Stimulated activated naive CD4-positive, alpha-beta T cell (primary cell): ENCODE results near the gene TSBP1.

ENCODE experiments used
- DNase-seq, 6 experiments: peaks; one replicate each; lab custom pipeline; 2025; lab: John Stamatoyannopoulos, UW

TSBP1 gene, protein sequence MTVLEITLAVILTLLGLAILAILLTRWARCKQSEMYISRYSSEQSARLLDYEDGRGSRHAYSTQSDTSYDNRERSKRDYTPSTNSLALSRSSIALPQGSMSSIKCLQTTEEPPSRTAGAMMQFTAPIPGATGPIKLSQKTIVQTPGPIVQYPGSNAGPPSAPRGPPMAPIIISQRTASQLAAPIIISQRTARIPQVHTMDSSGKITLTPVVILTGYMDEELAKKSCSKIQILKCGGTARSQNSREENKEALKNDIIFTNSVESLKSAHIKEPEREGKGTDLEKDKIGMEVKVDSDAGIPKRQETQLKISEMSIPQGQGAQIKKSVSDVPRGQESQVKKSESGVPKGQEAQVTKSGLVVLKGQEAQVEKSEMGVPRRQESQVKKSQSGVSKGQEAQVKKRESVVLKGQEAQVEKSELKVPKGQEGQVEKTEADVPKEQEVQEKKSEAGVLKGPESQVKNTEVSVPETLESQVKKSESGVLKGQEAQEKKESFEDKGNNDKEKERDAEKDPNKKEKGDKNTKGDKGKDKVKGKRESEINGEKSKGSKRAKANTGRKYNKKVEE

DNA sequence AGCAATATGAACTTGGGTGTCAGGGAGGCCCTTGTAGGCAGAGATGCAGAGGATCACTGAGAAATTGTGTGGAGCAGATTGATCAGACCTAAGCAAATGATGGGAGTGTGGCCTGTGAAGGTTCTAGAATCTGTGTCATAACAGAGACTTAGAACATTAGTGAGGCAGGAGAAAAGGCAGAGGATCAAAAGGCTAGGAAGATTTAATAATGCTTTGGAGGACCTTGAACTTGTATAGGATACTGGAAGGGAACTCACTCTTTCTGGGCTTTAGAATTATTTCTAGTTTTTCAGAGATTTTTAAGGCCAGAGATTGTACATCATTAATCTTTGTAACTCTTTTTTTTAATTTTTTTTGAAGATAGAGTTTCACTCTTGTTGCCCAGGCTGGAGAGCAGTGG, at the start of gene TSBP1:
TSBP1 (minus strand) TSS at position 101 of the 400 bp plus-strand sequence. CDS start 197 bp downstream, outside the sequence.
- DNase-seq, result no peak

DNA sequence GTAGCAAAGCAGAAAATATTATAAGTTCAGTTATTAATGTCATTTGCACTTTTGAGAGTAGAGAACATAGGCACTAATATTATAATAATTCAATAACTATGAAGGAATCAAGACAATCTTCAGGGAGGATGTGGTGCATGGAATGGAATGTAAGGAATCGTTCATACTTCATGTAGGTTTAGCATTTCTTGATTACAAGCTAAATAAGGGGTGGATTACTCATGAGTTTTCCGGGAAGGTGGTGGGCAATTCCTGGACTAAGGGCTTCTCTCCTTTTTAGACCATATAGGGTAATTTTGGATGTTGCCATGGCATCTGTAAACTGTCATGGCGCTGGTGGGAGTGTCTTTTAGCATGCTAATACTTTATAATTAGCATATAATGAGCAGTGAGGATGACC, 44.3 kb upstream of the TSBP1 start:
- DNase-seq, result no peak

DNA sequence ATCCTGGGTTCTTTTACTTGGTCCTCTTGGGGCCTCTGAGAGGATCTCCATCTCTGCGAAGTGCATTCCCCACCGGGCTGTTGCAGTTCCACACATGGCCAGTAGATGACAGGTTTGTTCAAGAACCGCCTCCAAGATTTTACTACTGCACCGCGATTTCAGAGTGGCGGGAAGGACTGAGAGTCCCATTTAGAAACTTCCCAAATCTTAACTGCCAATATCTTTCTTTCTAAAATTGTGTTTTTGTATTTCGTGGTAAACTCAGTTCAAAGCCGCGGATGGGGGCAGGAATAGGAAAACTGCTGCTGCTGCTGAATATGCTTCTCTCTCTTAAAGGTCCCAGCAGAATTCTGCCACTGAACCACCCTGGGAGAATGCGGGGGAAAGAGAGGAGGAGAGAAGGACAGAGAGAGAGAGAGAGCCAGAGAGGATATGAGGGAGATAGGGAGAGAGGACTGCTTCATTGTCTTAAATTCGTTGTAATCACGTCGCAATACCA, 43.9 kb upstream of the TSBP1 start:
- peak; percentile 9 to 70 (median 59) for DNase-seq

DNA sequence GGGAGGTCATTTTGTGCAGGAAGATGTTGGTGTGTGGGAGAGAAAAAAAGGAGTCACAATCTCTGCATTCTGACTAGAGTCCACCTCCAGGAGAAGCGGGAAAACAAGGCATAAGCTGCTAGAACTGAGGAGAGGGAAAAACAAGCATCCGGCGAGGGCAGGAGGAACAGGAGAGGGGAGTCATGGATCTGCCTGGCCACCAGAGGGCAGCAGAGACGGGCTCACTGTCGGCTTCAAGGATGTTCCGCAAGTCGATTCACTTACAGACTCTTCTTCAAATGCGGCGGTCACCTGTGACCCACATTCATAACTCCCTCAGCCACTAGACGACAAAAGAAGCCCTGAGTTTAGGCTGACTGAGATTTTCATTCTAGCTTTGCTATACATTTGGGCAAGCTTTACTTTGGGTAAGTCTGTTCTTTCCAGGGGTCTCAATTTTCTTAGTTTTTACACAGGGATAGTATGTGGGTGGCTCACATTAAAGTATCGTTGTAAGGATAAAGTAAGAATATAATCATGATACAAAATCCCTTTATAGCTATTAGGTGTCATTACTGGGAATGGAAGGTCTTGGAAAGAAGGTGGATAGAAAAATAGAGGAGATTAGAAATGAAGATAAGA, 41.8 kb upstream of the TSBP1 start:
- DNase-seq, result peak; percentile 47 to 84 (median 76)

DNA sequence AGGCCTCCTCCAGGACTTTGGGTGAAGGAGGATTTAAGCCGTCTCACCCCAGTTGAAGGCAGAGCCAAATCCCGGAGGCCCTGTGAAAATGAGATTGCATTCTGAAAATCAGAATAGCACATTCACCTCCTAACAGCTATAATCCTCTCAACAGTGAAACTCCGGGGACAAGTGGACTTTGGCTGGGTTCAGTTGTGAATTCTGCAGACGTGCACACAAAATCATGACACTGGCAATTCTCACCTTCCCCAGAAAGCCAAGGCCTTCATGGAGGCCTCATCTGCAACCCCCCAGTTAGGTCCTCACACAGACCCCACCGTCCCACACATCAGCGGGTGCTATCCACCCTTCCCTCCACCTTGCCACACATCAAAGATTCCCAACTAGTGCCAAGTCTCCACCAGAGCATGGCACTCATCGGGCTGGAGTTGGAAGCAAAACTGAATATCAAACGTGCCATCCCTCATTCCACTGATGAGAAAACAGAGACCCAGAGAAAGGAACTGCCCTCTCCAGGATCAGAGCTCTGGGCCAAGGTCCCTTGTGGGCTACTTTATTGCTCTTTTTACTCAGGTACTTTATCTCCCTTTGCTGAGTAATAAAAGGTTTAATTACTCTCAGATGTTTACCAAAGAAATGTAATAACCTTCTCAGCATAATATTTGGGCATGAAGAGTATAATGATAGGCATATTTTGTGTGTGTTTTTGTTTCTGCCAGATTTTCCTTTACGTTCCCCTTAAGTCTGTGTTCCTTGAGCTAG, 40.0 kb upstream of the TSBP1 start:
- DNase-seq, result no peak

DNA sequence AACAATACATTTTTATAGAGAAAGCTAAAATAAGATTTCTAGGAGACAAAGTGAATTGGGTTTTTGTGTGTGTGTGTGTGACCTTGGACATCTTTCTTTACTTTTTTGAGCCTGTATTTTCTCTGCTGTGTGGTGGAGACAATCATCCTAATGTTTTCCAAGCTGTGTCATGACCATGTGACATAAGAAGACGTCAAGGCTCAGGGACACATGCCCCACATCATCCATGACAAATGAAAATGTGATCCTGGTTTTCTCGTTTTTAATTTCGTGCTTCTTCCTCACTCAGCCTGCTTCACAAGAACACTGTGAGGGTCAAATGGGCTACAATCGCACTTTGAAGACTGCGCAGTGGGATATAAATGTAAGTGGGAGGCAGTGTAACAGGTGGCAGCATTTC, 39.2 kb upstream of the TSBP1 start:
- DNase-seq, result no peak

DNA sequence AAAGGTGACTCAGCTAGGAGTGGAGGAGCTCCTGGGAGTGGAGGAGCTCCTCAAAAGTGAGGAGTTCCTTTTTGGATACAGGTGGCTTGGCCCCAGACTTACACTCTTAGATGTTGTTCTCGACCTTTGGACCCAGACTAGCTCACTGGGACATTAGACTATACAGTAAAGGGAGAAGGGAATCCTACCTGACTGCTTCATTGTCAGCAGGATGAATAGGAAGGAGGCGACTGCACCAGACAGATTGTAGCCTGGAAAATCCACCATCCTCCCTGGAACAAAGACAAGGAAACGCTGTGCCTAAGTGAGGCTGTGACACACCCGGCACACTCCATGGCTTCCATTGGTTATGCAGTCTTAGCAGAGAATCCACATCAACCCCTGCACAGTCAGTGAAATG, 35.2 kb upstream of the TSBP1 start, which contains the start of gene BTNL2:
BTNL2 (minus strand) TSS at position 325 of the 400 bp plus-strand sequence; CDS start at position 267, 58 bp downstream.
- no peak for DNase-seq

DNA sequence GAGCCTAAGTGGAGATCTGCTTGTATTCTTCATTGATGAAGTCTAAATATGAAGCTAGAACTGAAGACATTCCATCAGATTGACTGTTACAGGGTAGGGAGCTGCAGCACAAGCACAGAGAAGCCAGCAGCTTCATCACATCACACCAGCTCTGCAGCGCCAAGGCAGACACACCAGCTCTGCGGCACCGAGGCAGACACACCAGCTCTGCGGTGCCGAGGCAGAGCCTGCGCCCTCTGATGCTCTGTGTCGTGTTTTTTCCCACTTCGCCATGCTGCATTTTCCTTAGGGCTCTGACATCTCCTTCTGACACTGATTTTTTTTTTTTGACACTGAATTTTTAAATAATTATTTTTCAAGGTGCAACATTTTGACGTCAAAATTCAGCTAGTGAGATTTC, 34.5 kb upstream of the TSBP1 start:
- DNase-seq, result no peak

DNA sequence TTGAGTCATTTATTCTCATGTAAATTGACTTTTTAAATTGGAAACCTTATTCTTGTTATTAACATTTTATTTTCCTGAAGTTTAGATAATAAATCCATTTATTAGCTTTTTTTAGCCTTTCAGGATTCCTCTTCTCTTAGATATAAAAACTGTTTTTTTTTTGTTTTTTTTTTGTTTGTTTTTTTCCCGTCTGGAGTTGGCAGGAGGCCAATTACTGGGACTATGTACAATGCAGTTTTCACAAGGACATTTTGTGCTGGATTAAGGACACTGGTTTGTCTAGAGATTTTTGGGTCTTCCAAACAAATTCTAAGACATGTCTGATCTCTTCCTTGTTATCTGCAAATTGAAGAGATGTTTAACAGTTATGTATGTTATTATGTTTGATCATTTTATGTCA, 34.0 kb upstream of the TSBP1 start:
- DNase-seq, result no peak

DNA sequence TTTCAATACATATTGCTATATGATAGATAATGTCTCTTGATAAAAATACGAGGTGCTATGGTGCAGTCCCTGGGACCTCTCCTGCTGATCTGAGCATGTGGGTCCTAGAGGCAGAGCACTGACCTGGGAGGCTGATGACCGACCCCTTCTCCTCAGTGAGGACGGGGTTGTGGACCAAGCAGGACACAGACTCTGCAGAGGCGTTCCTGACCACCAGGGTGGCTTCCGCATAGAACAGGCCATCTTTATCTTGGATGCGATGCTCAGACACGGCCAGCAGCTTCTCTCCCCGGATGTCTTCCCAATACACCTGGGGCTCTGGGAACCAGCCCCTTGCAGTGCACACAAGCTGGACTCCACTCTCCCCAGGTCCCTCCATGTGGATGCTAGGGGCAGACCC, 31.1 kb upstream of the TSBP1 start:
- DNase-seq, result no peak

DNA sequence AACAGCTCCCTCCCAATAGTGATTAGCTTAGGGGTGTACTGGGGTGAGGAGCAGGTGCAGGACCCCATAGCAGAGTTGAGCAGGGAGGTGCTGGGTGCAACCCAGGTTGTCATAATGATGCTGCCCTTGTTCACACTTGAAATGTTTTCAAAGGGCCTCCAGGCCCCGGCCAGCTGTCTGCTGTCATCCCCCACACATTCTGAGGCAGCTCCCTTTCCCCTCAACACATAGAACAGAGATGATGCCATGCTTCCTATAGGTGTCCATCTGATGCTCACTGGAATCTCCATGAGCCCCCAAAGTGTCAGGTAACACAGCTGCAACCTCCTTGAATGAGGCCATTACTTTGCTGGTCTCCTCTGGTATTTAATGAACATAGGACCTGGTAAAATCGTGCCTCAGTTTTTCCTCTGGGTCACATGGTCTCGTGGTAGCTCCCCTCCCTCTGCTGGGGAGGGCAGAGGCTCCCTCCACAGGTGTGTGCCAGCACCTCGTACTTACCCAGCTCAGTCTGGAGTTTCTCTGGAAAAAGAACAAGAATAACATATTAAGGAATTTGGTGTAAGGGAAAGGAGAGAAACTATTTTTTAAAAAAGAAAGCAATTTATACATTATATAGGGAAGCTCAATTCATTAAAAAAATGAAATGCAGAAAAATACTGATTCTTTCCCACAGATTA, 29.7 kb upstream of the TSBP1 start:
- DNase-seq, result no peak

DNA sequence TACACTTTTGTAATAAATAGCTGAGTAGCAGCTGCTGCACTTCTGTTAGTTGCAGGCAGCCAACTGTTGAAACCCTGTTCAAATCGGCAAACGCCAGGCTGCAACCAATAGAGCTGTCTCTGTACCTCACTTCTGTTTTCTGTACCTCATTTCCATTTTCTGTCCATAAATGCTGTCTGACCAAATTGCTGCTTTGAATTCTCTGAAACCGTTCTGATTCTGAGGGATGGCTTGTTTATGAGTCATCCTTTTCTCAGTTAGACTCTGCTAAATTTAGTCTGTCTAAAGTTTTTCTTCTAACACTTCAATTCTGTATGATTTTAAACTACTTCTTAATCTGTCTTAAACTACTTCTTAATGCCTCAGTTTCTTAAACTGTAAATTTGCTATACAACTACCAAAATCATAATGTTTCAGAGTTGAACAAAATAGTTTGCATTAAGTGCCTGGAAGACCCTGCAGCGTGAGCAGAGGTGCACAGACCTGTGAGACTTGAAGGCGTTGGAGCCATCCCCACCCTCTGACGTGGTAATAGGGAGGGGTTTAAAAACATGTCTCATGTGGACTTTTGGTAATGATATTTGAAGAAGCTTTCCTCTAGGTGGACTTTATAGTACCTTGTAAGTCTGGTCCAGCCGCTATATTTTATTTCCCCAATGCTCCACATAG, 25.7 kb upstream of the TSBP1 start:
- no peak for DNase-seq

DNA sequence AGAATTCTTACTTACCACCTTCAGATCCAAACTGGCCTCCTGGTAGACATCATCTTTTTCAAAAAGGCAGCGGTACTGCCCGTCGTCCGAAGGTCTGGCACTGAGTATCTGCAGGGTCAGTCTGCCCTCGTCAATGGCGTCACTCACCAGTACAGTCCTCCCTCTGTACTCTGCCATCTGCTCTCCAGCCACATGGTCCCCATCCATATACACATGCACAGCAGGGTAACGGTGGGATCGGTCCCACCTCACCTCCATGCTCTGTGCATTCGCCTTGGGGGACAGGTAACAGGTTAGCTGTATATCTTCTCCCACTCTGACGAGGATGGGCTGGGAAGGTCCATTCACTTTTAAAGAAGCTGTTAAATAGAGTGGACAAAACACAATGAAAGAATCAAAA, 24.3 kb upstream of the TSBP1 start:
- no peak for DNase-seq

DNA sequence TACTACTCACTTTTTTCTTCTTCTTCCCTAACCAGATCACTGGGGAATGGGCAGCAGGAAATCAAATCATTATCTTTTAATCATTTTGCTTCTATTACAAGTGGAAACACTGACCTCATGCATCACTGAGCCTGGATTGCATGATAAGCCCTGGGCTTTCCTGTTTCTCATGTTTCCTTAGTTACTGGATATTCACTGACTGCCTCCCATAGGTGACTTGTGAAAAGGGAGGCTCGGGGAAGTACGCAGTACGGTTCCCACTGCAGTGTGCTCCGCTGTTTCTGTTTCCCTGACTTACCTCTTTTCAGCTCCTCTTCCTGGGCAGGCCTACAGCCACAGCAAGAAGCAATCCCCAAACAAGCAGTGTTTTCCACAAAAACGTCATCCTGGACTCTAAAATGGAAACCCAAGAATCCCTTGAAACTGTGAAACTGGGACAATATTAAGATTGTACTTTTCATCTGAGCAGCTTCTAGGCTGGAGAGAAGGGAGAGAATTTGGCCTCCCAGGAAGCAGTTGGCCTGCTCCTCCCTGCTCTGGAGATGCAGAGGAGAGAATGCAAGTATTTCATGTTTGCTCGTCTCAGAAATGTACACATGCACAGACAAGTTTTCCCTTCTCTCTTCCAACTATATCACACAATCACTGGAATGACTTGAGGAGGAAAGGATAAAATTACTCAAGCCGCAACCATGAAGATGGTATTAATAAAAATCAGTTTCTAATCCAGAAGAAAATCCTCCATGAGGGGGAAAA, 22.1 kb upstream of the TSBP1 start:
- no peak for DNase-seq

DNA sequence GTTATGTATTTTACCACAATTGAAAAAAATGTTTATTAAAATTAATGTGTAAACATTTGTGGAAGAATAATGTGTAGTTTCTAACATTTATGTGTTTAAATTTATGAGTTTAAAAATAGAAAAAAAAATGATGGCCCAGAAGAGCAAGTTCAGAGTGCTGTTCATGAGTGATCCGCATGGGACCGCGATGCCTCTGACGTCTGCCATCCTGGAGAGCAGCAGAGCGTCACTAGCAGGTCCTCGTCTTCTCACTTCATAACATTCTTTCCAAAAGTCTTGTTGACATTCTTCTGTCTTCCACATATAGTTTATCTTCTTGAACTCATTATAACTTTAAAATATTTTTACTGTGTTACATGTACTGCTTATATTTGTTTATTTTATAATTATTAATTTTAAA, 19.8 kb upstream of the TSBP1 start:
- no peak for DNase-seq

DNA sequence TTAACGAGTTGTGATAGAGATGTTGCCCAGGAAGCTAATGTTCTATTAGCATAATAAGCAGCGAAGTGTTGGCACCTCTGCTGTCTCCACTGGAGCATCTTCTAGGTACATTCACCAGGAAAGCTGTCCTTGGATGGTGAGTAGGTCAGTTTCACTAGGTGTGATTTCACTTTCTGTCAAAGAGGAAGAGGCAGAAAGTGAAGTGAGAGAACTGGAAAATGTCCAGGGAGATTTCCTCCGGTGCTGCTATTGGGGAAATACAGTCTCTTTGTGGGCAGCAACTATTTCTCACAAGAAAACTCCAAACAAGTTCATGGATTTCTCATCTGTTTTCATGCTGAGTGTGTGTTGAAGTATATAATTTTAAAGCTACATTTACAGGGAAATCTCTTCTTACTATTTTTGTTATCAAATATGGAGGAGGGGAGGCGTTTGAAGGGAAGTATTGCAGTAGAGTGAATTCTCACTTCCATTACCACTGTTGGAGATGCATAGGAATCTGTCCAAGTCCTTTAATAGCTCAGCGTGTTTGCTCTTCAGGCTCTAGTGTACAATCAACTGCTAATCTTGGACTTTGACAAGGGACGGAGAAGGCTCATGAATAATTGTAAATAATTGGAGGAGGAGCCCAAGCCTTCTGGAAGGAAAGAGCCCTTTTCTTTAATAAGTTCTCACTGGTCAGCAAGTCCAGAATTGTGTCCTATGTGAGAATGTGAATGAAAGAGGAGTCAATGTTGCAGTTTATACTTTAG, 16.1 kb upstream of the TSBP1 start:
- DNase-seq, result no peak

DNA sequence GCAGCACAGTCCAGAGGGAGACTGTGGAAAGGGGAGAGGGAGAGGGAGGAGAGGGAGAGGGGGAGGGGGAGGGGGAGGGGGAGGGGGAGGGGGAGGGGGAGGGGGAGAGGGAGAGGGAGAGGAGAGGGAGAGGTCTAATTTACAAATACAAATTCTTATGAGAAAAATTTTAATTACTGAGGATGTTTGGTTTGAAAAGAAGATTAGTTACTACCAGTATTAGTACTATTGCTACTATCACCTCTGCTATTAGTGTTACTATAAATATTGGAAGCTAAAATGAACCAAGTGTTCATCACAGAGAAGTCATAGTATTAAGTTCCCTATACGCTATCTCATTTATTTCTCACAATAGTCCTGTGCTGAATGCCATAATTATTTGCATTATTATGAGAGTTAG, 14.3 kb upstream of the TSBP1 start:
- no peak for DNase-seq

DNA sequence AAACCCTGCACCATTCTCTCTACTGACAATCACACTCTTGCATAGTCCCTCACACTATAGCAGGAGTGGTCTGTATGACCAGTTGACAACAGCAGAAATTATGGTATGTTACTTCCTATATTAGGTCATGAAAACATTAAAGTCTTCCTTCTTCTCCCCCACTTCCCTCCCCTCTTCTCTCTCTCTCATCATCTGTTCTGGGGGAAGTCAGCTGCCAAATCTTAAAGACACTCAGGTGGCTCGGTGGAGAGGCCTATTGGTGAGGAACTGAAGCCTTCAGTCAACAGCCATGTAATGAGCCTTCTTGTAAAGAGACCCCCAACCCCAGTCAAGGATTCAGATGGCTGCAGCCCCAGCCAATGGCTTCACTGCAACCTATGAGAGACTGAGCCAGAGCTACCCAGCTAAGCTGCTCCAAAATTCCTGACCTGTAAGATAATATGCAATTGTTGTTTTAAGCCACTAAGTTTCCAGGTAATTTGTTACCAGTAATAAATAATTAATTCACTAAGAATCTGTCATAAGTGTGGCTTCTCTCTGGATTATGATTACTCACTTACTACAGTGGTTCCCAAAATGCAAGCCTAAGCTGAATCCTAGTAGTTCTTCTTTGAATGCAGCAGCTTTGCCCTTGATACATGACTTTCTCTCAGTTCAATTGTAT, 11.2 kb upstream of the TSBP1 start:
- DNase-seq, result no peak

DNA sequence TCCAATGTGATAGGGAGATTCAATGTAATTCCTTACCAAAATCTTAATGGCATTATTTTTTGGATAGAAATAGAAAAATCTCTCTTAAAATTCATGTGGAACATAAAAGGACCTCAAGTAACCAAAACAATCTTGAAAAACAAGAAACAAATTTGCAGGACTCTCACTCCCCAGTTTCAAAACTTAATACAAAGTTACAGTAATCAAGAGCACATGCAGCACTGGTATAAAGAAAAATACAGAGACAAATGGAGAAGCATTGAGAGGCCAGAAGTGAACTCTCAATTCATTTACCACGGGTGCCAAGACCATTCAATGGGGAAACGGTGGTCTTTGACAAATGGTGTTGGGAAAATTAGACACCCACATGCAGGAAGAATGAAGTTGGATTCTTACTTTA, 7.8 kb upstream of the TSBP1 start:
- no peak for DNase-seq
